ENCODE data around the gene SMARCC1.
"Not testable (repeated sequence)": the region's sequence is repeated elsewhere in the genome, so short reads cannot be mapped to it uniquely, and the experiment has no call there.

SMARCC1 gene

GRCh38 chr3:47772047-47772446 is 9.6 kb downstream of the SMARCC1 start:
- DNase-seq (ENCODE audit: low read depth in 3 of 3): no peak

GRCh38 chr3:47766186-47766585 is 15.5 kb downstream of the SMARCC1 start:
- DNase-seq (ENCODE audit: low read depth in 3 of 3): no peak

GRCh38 chr3:47762233-47762632 is 19.5 kb downstream of the SMARCC1 start:
- no peak for DNase-seq (ENCODE audit: low read depth in 3 of 3)

GRCh38 chr3:47761046-47761445 is 20.6 kb downstream of the SMARCC1 start:
- no peak for DNase-seq (ENCODE audit: low read depth in 3 of 3)

- DNase-seq (ENCODE audit: low read depth in 3 of 3): not testable (repeated sequence)
Observed at GRCh38 chr3:47760207-47760606, 21.5 kb downstream of the SMARCC1 start.

- DNase-seq (ENCODE audit: low read depth in 3 of 3): no peak
Observed at GRCh38 chr3:47758261-47759025, 23.2 kb downstream of the SMARCC1 start.

- DNase-seq (ENCODE audit: low read depth in 3 of 3): no peak
Observed at GRCh38 chr3:47752716-47753115, 29.0 kb downstream of the SMARCC1 start.

- not testable (repeated sequence) for DNase-seq (ENCODE audit: low read depth in 3 of 3)
Observed at GRCh38 chr3:47750811-47751354, 30.8 kb downstream of the SMARCC1 start.

- DNase-seq (ENCODE audit: low read depth in 3 of 3): no peak
Observed at GRCh38 chr3:47747558-47747957, 34.1 kb downstream of the SMARCC1 start.

GRCh38 chr3:47746264-47746663 is 35.4 kb downstream of the SMARCC1 start:
- no peak for DNase-seq (ENCODE audit: low read depth in 3 of 3)

- no peak for DNase-seq (ENCODE audit: low read depth in 3 of 3)
Observed at GRCh38 chr3:47743855-47744254, 37.8 kb downstream of the SMARCC1 start.

GRCh38 chr3:47743352-47743751 is 38.3 kb downstream of the SMARCC1 start:
- not testable (repeated sequence) for DNase-seq (ENCODE audit: low read depth in 3 of 3)

GRCh38 chr3:47741925-47742324 is 39.8 kb downstream of the SMARCC1 start:
- no peak for DNase-seq (ENCODE audit: low read depth in 3 of 3)

- DNase-seq (ENCODE audit: low read depth in 3 of 3): no peak
Observed at GRCh38 chr3:47732143-47732542, 49.5 kb downstream of the SMARCC1 start.

GRCh38 chr3:47731061-47731460 is 50.6 kb downstream of the SMARCC1 start:
- DNase-seq (ENCODE audit: low read depth in 3 of 3): no peak

GRCh38 chr3:47722859-47723258 is 58.8 kb downstream of the SMARCC1 start:
- no peak for DNase-seq (ENCODE audit: low read depth in 3 of 3)

- not testable (repeated sequence) for DNase-seq (ENCODE audit: low read depth in 3 of 3)
Observed at GRCh38 chr3:47717448-47717847, 64.2 kb downstream of the SMARCC1 start.

GRCh38 chr3:47716656-47717055 is 65.0 kb downstream of the SMARCC1 start:
- no peak for DNase-seq (ENCODE audit: low read depth in 3 of 3)

GRCh38 chr3:47715928-47716327 is 65.8 kb downstream of the SMARCC1 start:
- DNase-seq (ENCODE audit: low read depth in 3 of 3): no peak

- no peak for DNase-seq (ENCODE audit: low read depth in 3 of 3)
Observed at GRCh38 chr3:47714606-47715005, 67.1 kb downstream of the SMARCC1 start.

GRCh38 chr3:47713655-47714054 is 68.0 kb downstream of the SMARCC1 start:
- DNase-seq (ENCODE audit: low read depth in 3 of 3): no peak

- no peak for DNase-seq (ENCODE audit: low read depth in 3 of 3)
Observed at GRCh38 chr3:47712398-47712797, 69.3 kb downstream of the SMARCC1 start.

- no peak for DNase-seq (ENCODE audit: low read depth in 3 of 3)
Observed at GRCh38 chr3:47711596-47711995, 70.1 kb downstream of the SMARCC1 start.

- no peak for DNase-seq (ENCODE audit: low read depth in 3 of 3)
Observed at GRCh38 chr3:47705391-47705790, 76.3 kb downstream of the SMARCC1 start.
